Gastroesophageal sphincter (tissue), 4 donors: Measurements from ENCODE around the gene ACR. TPM values are rescaled to one million over a fixed set of nuclear protein-coding genes. Genes with fewer than 3 reads are reported as not detected.
"Not testable (repeated sequence)": the region's sequence is repeated elsewhere in the genome, so short reads cannot be mapped to it uniquely, and the experiment has no call there.

Experiments used
- ATAC-seq: fragments of 150-250 bp; one replicate; pipeline ENCODE4 v1.9.1; 2016; ENCODE audit warnings: mild to moderate bottlenecking, moderate library complexity
- H3K27ac ChIP-seq, 4 donors: fragments of 200-600 bp; sonication (generic) in 3 of 4; 1 replicate in 3 of 4; 2 replicates in 1 of 4; pipeline ENCODE4 v1.5.1; 2016 to 2019
- H3K27me3 ChIP-seq: fragments of 200-600 bp; sonication (generic); one replicate; pipeline ENCODE4 v1.5.1; 2019
- H3K36me3 ChIP-seq, 2 donors: fragments of 200-600 bp; sonication (generic); one replicate each; pipeline ENCODE4 v1.5.1; 2019; ENCODE audit warnings: control low read depth in 1 of 2
- H3K4me1 ChIP-seq, 3 donors: fragments of 200-600 bp; sonication (generic); 1 replicate in 2 of 3; 2 replicates in 1 of 3; pipeline ENCODE4 v1.5.1; 2016 to 2019; ENCODE audit warnings: control low read depth in 2 of 3
- H3K4me3 ChIP-seq, 2 donors: fragments of 200-600 bp; sonication (generic); one replicate each; pipeline ENCODE4 v1.5.1; 2019; ENCODE audit warnings: mild to moderate bottlenecking in 1 of 2, moderate library complexity in 1 of 2
- H3K9me3 ChIP-seq, 3 donors: fragments of 200-600 bp; sonication (generic); one replicate each; pipeline ENCODE4 v1.5.1; 2017 to 2019; ENCODE audit warnings: control low read depth in 2 of 3
- CTCF ChIP-seq, 4 experiments: fragments of 200-600 bp in 2 of 4; fragments of 450-650 bp in 2 of 4; sonication (generic) in 1 of 4; IDR thresholded peaks; one replicate each; pipeline ENCODE4 v1.5.1; 2017 to 2019; ENCODE audit warnings: antibody characterized with exemption in 4 of 4, mild to moderate bottlenecking in 2 of 4, moderate library complexity in 2 of 4
- EP300 ChIP-seq: sonication (generic); formaldehyde crosslinking; IDR thresholded peaks from one replicate; pipeline ENCODE4 v1.6.1; 2017; ENCODE audit warnings: antibody characterized with exemption, mild to moderate bottlenecking
- POLR2A ChIP-seq, 2 donors: fragments of 450-650 bp; IDR thresholded peaks; one replicate each; pipeline ENCODE4 v1.6.1; 2017; ENCODE audit warnings: antibody characterized with exemption in 2 of 2, mild to moderate bottlenecking in 2 of 2, moderate library complexity in 1 of 2
- POLR2AphosphoS5 ChIP-seq: sonication (generic); formaldehyde crosslinking; IDR thresholded peaks from one replicate; pipeline ENCODE4 v1.6.1; 2017; ENCODE audit warnings: antibody characterized with exemption
- WGBS, 2 donors: methylation state at CpG; one replicate each; pipeline ENCODE4 v1.1.5; 2018; ENCODE audit warnings: low coverage in 1 of 2; 5-methylcytosine and 5-hydroxymethylcytosine counted together
- total RNA-seq, 4 donors: library from RNA; depleted of rRNA; stranded (reverse); fragments of >200 nt; gene quantifications; one replicate each; pipeline ENCODE4 v1.1.0, GENCODE V29; 2016

The ACR gene
- total RNA-seq, 4 donors from 2014 or later, result not detected

GRCh38 chr22:50734986-50735738 lies 2.8 kb upstream of the ACR start:
- H3K4me3 ChIP-seq, result no peak overlapping the region
- H3K27me3 ChIP-seq, result peaks cover 69% of the 10 kb centered on the region
- TF ChIP-seq CTCF (IDR thresholded peaks at IDR 0.05) (no peak), POLR2AphosphoS5 (no peak), POLR2A (IDR thresholded peaks at IDR 0.05) (no peak), EP300 (no peak)
- WGBS, 2 donors, result 93% methylated on average over 8 of the region's 13 CpGs; no CpG with 5 or more reads in 1 of the 2 donors
- no peaks in the 10 kb centered on the region for H3K36me3 ChIP-seq
- ATAC-seq, result no peak
- no peaks in the 10 kb centered on the region for H3K9me3 ChIP-seq
- H3K27ac ChIP-seq, result no peak overlapping the region
- peaks cover 0 to 34% (median 4%) of the 10 kb centered on the region in 3 donors for H3K4me1 ChIP-seq

GRCh38 chr22:50735739-50736030 lies 2.3 kb upstream of the ACR start:
- no peak for ATAC-seq
- Histone ChIP-seq H3K4me1 (peaks cover 0 to 28% (median 4%) of the 10 kb centered on the region in 3 donors), H3K4me3 (no peak overlapping the region), H3K36me3 (no peaks in the 10 kb centered on the region), H3K9me3 (no peaks in the 10 kb centered on the region), H3K27ac (no peak overlapping the region), H3K27me3 (peaks cover 63% of the 10 kb centered on the region)
- WGBS, 2 donors, result 71 to 84% methylated on average over 5 to 6 of the region's 6 CpGs
- TF ChIP-seq EP300 (no peak), POLR2A (IDR thresholded peaks at IDR 0.05) (no peak), POLR2AphosphoS5 (no peak), CTCF (IDR thresholded peaks at IDR 0.05) (no peak)

GRCh38 chr22:50738649-50739227 lies 734 bp downstream of the ACR start:
- Histone ChIP-seq H3K9me3 (no peaks in the 10 kb centered on the region), H3K27ac (no peak overlapping the region), H3K4me1 (peaks cover 0 to 3% (median 0%) of the 10 kb centered on the region in 3 donors), H3K4me3 (no peak overlapping the region), H3K27me3 (peaks cover 37% of the 10 kb centered on the region), H3K36me3 (no peaks in the 10 kb centered on the region)
- 92 to 100% methylated on average over 1 to 8 of the region's 10 CpGs for WGBS, 2 donors
- no peak for ATAC-seq
- TF ChIP-seq EP300 (no peak), POLR2AphosphoS5 (no peak), CTCF (IDR thresholded peaks at IDR 0.05) (no peak), POLR2A (IDR thresholded peaks at IDR 0.05) (no peak)

- no peak for ATAC-seq
- Histone ChIP-seq H3K4me1 (no peaks in the 10 kb centered on the region), H3K36me3 (no peaks in the 10 kb centered on the region), H3K27ac (no peak overlapping the region), H3K9me3 (no peaks in the 10 kb centered on the region), H3K27me3 (peaks cover 31% of the 10 kb centered on the region), H3K4me3 (no peak overlapping the region)
- TF ChIP-seq CTCF (IDR thresholded peaks at IDR 0.05) (no peak), POLR2A (IDR thresholded peaks at IDR 0.05) (no peak), EP300 (no peak), POLR2AphosphoS5 (no peak)
- WGBS, 2 donors, result 94% methylated on average over 2 of the region's 17 CpGs; no CpG with 5 or more reads in 1 of the 2 donors
Observed at GRCh38 chr22:50739279-50739691, 1.3 kb downstream of the ACR start.

DNA sequence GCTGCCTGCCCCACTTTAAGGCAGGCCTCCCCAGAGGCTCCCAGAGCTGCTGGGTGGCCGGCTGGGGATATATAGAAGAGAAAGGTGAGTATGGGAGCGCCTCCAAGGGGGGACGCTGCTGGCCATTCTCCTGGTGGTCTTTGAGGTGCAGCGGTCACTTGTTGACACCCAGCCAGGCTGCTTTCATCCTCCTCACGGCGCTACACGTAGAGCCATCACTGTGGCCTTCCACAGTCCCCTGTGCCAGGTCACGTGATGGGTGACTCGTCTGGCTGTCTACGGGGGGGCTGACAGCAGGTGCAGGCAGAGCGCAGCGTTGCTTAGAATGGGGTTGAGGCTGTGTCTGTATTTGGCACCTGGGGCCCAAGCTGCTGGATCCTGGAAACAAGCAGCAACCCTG lies 1.9 kb downstream of the ACR start:
- ATAC-seq, result no peak

DNA sequence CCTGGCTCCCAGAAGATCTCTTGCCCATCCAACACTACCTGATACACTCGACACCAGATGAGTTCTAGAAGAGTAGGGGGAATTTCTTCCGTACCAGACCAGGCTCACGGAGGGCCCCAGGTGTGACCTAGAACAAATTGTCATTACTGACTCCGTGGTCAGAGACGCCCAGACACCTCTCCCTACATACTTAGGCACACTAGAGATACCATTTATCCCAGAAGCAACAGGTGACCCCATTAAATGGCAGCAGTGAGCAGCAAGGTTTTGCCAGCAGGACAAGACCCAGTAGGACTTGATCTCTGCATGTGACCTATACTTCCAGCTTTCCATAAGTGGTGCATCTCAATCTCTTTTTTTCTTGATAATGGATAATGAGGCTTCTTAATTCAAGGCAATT lies 2.7 kb downstream of the ACR start:
- not testable (repeated sequence) for H3K4me3 ChIP-seq, ATAC-seq, H3K4me1 ChIP-seq, H3K27ac ChIP-seq, H3K9me3 ChIP-seq, H3K36me3 ChIP-seq
- peaks cover 19% of the 10 kb centered on the region for H3K27me3 ChIP-seq
- 84 to 100% methylated on average over 1 to 3 of the region's 5 CpGs for WGBS, 2 donors

More for the DNA sequence above, 1.9 kb downstream of the ACR start:
- Histone ChIP-seq H3K27me3 (peaks cover 25% of the 10 kb centered on the region), H3K36me3 (no peaks in the 10 kb centered on the region), H3K4me1 (no peaks in the 10 kb centered on the region), H3K9me3 (no peaks in the 10 kb centered on the region), H3K27ac (no peak overlapping the region), H3K4me3 (no peak overlapping the region)
- 70 to 86% methylated on average over 2 to 9 of the region's 12 CpGs for WGBS, 2 donors
- TF ChIP-seq CTCF (IDR thresholded peaks at IDR 0.05) (no peak), EP300 (no peak), POLR2A (IDR thresholded peaks at IDR 0.05) (no peak), POLR2AphosphoS5 (no peak)

GRCh38 chr22:50744424-50744823 lies 6.4 kb downstream of the ACR start:
- not testable (repeated sequence) for H3K36me3 ChIP-seq, H3K27ac ChIP-seq, H3K9me3 ChIP-seq, H3K27me3 ChIP-seq, H3K4me3 ChIP-seq, ATAC-seq, H3K4me1 ChIP-seq
- no CpG with 5 or more reads among the region's 12 CpGs for WGBS, 2 donors
